Uterus (tissue), 2 donors: Measurements from ENCODE around the gene OTOR.

ENCODE experiments used
- POLR2A ChIP-seq, 2 donors: fragments of 450-650 bp; IDR thresholded peaks; one replicate each; pipeline ENCODE4 v1.6.1; 2016; ENCODE audit warnings: antibody characterized with exemption in 2 of 2, mild to moderate bottlenecking in 1 of 2, moderate library complexity in 1 of 2
- TF ChIP-seq, protein P1 (sequence below), 4 experiments: fragments of 200-600 bp in 2 of 4; fragments of 450-650 bp in 2 of 4; sonication (generic) in 2 of 4; IDR thresholded peaks; one replicate each; pipeline ENCODE4 v1.5.1; 2016 to 2019; ENCODE audit warnings: antibody characterized with exemption in 4 of 4, mild to moderate bottlenecking in 2 of 4, moderate library complexity in 1 of 4

DNA sequence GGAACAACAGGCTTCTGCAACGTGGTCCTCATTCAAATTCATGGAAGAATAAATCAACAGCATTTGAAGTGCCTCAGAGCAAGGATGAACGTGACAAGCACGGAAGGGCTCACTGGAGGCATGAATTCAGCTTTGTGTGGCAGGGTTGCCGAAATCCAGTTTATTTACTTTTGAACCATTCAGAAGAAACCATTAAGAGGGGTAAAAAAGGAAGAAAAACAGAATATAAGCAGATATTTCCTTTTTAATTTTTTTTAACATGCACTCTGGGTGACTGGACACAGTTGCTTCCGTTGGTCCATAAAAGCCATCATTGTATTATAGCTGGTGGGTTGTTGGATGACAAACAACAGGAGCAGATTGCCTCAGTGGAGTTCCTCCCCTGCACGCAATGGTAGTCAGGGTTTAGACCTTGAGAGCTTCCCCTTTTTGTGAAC, 35.6 kb upstream of the OTOR start:
- TF ChIP-seq, protein P1, sequence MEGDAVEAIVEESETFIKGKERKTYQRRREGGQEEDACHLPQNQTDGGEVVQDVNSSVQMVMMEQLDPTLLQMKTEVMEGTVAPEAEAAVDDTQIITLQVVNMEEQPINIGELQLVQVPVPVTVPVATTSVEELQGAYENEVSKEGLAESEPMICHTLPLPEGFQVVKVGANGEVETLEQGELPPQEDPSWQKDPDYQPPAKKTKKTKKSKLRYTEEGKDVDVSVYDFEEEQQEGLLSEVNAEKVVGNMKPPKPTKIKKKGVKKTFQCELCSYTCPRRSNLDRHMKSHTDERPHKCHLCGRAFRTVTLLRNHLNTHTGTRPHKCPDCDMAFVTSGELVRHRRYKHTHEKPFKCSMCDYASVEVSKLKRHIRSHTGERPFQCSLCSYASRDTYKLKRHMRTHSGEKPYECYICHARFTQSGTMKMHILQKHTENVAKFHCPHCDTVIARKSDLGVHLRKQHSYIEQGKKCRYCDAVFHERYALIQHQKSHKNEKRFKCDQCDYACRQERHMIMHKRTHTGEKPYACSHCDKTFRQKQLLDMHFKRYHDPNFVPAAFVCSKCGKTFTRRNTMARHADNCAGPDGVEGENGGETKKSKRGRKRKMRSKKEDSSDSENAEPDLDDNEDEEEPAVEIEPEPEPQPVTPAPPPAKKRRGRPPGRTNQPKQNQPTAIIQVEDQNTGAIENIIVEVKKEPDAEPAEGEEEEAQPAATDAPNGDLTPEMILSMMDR (IDR thresholded peaks at IDR 0.05): no peak
- TF ChIP-seq POLR2A (IDR thresholded peaks at IDR 0.05): no peak
